Astrocyte of the cerebellum (primary cell): Measurements from ENCODE around the gene MMP25.

Experiments used
- DNase-seq: peaks from one replicate; pipeline ENCODE4 v3.0.0-alpha.2; 2011; ENCODE audit warnings: low read depth
- H3K4me3 ChIP-seq: 2 replicates; pipeline ENCODE4 v1.5.1; 2011; ENCODE audit warnings: mild to moderate bottlenecking, low read depth, low read length, moderate library complexity
- in situ Hi-C: cut with HindIII; loops from 2 replicates; pipeline ENCODE4 v1.10.0; 2017; ENCODE audit warnings: low sequenced_read_pairs
- TF ChIP-seq, protein P1 (sequence below): IDR thresholded peaks from 2 replicates; pipeline ENCODE4 v1.5.1; 2012; ENCODE audit warnings: low read length, low read depth, moderate library complexity, mild to moderate bottlenecking; ENCODE audit errors: missing control alignments

MMP25 gene

GRCh38 chr16:3088925-3089716 is 42.8 kb downstream of the MMP25 start:
- H3K4me3 ChIP-seq = no peak overlapping the region
- DNase-seq = no peak
- in situ Hi-C loops = no loop called here
- TF ChIP-seq, protein P1, sequence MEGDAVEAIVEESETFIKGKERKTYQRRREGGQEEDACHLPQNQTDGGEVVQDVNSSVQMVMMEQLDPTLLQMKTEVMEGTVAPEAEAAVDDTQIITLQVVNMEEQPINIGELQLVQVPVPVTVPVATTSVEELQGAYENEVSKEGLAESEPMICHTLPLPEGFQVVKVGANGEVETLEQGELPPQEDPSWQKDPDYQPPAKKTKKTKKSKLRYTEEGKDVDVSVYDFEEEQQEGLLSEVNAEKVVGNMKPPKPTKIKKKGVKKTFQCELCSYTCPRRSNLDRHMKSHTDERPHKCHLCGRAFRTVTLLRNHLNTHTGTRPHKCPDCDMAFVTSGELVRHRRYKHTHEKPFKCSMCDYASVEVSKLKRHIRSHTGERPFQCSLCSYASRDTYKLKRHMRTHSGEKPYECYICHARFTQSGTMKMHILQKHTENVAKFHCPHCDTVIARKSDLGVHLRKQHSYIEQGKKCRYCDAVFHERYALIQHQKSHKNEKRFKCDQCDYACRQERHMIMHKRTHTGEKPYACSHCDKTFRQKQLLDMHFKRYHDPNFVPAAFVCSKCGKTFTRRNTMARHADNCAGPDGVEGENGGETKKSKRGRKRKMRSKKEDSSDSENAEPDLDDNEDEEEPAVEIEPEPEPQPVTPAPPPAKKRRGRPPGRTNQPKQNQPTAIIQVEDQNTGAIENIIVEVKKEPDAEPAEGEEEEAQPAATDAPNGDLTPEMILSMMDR = no peak

GRCh38 chr16:3089717-3090592 is 43.6 kb downstream of the MMP25 start:
- in situ Hi-C loops = no loop called here
- TF ChIP-seq, protein P1 = no peak
- no peak for DNase-seq
- no peak overlapping the region for H3K4me3 ChIP-seq

DNA sequence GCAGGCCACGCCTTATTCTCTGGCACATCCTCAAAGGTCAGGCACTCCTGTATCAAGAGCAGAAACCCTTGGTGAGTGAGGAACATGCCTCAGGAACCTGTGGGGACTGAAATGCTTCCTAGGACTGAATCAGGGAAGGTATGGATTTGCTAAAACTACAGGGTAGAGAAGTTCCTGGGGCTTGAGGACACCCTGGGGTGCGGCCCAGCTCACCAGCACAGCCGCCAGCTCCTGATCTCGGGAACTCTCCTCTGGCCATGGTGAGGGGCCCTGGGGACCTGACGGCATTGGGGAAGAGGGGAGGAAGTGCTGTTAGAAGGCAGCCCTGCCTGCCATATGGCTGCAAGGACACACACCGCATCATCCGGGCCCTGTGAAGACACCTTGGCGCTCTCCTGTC is 45.2 kb downstream of the MMP25 start:
- no peak for DNase-seq
- in situ Hi-C loops = no loop called here
- TF ChIP-seq, protein P1 = no peak
- H3K4me3 ChIP-seq = no peak overlapping the region

DNA sequence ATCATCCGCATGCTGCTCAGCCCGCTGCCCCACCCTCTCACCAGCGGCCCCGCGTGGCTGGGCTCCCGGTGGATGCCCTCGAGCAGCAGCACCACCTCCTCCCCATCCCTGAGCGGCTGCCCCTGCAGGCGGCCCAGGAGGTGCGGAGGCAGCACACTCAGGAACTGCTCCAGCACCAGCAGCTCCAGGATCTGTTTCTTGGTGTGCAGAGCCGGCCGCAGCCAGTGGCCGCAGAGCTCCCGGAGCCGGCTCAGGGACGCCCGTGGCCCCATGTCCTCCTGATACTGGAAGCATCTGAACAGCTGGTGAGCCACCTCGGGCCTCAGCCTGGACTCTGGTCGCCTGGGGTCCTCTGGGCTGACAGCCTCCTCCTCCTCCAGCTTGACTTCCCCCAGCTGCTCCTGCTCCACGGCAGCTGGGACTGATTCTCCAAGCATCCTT is 46.2 kb downstream of the MMP25 start:
- TF ChIP-seq, protein P1 = no peak
- in situ Hi-C loops = no loop called here
- no peak for DNase-seq
- no peak overlapping the region for H3K4me3 ChIP-seq

- H3K4me3 ChIP-seq = no peak overlapping the region
- in situ Hi-C loops = loop anchor here (5.0 kb wide), 1 partner anchor 32 kb away; no protein-coding TSS in a partner anchor
- no peak for DNase-seq
- TF ChIP-seq, protein P1 = peak; percentile 52
Observed at GRCh38 chr16:3094289-3095027, 48.1 kb downstream of the MMP25 start.

- TF ChIP-seq, protein P1 = peak; percentile 25
- no peak overlapping the region for H3K4me3 ChIP-seq
- in situ Hi-C loops = loop anchor here (5.0 kb wide), 1 partner anchor 34 kb away; no protein-coding TSS in a partner anchor
- DNase-seq = no peak
Observed at GRCh38 chr16:3095869-3096268, 49.5 kb downstream of the MMP25 start.
